LNCaP clone FGC (cell line): ENCODE results near the gene PYGM.

Experiments
- DNase-seq: peaks from one replicate; pipeline ENCODE4 v3.0.0-alpha.2; 2011; ENCODE audit warnings: low read depth
- H3K4me3 ChIP-seq: 2 replicates; pipeline ENCODE4 v1.5.1; 2011; ENCODE audit warnings: mild to moderate bottlenecking, low read depth, low read length, control low read depth
- TF ChIP-seq, protein P1 (sequence below): IDR thresholded peaks from 2 replicates; pipeline ENCODE4 v1.5.1; 2012; ENCODE audit warnings: mild to moderate bottlenecking; ENCODE audit not compliant: control insufficient read depth, insufficient read depth; ENCODE audit errors: extremely low read depth

The PYGM gene

DNA sequence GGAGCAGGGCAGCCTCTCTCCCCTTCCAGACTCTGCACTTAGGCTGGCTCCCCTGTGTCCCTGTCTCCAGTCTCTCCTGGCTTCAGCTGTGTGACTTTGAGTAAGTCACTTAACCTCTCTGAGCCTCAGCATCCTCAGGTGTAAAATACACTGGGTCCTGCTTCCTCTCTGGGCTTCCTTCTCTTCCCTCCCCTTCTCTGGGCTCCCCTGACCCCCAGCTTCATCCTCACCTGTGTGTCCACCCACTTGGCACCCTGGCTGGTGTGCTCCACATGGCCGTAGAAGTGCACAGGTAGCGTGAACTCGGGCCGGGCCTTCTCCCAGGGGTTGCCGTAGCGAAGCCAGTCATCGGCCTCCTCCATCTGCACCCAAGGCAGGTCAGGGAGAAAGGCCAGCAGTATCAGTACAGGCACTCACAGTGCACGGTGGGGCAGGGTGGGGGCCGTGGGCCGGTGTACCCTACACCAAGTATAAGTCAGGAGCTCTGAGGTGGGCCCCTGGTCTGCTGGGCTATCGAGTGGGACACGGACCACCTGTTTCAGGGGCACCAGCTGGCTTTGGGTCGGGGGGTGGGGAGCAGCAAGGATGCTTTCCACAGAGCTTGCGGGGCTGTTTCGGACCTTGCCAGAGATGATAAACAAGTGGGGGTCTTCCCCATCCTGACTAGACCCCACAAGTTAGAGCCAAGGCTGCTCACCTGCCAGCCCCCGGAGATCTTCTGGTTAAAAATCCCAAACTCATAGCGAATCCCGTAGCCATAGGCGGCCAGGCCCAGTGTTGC lies 2.0 kb downstream of the PYGM start:
- TF ChIP-seq, protein P1, sequence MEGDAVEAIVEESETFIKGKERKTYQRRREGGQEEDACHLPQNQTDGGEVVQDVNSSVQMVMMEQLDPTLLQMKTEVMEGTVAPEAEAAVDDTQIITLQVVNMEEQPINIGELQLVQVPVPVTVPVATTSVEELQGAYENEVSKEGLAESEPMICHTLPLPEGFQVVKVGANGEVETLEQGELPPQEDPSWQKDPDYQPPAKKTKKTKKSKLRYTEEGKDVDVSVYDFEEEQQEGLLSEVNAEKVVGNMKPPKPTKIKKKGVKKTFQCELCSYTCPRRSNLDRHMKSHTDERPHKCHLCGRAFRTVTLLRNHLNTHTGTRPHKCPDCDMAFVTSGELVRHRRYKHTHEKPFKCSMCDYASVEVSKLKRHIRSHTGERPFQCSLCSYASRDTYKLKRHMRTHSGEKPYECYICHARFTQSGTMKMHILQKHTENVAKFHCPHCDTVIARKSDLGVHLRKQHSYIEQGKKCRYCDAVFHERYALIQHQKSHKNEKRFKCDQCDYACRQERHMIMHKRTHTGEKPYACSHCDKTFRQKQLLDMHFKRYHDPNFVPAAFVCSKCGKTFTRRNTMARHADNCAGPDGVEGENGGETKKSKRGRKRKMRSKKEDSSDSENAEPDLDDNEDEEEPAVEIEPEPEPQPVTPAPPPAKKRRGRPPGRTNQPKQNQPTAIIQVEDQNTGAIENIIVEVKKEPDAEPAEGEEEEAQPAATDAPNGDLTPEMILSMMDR, result no peak
- no peak overlapping the region for H3K4me3 ChIP-seq
- DNase-seq, result no peak

- no peak overlapping the region for H3K4me3 ChIP-seq
- TF ChIP-seq, protein P1, result no peak
- no peak for DNase-seq
These were observed 4.0 kb downstream of the PYGM start for GRCh38 chr11:64755681-64756361.

DNA sequence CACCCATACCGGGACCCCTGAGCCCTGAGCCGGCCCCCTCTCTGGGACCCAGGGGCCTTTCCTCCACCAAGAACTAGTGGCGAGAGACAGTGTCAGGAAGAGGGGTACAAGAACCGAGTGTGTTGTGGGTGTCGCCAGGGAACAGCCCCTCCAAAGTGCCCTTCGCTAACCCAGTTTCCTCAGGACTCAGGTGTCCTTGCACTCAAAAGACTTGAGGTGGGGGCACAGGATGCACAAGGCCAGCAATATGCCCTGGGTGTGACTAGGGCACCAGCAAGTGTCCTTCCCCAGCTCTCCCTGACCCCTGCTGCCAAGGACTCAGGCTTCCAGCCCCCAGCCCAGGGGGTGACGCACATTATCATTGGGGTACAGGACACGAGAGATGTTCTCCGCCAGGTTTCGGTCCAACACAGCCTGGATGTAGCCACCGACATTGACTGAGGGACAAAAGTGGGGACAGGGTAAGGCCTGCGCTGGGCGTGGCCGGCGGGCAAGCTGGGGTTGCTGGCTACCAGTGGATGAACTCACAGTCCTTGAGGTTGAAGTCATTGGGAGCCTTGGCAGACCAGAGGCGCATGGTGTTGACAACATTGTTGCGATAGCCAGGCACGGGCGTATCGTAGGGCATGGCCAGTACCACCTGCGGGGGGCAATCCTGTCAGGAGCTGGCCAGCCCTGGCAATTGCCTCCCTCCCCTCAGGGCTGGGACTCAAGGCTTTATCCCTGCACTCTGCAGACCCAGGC lies 4.7 kb downstream of the PYGM start:
- no peak overlapping the region for H3K4me3 ChIP-seq
- TF ChIP-seq, protein P1, result no peak
- no peak for DNase-seq

DNA sequence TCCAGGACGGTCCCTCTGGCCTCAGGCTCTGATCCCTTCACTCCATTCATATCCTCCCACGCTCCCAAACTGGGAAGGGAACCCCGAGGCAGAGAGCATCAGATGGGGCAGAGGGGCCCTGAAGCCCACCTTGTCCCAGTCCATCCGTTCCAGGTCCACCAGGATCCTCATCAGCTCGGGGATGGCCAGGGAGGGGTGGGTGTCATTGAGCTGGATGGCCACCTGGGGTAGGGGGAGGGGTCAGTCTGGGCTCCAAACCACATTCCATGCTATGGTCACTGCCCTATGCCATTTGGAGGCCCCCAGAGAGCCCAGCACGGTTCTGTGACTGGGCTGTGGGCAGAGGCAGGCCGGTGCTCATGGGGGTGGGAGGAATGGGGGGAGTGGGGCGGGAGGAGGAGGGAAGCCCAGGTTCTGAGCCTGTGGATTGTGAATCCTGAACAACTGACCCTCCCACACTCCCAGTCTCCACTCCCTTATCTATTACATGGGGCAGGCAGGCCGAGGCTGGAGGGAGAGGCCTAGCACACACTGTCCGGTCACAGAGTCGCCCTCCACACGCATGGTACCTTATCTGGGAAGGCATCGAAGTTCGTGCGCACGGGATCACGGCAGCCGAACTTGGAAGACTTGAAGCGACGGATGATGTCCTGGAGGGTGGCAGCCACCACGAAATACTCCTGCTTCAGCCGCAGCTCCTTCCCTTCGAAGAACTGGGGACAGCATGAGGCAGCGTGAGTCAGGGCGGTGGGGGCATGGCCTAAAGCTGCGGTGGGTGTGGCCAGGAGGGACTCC lies 5.5 kb downstream of the PYGM start:
- TF ChIP-seq, protein P1, result no peak
- DNase-seq, result no peak
- no peak overlapping the region for H3K4me3 ChIP-seq

GRCh38 chr11:64753380-64754123 lies 6.2 kb downstream of the PYGM start:
- DNase-seq, result no peak
- H3K4me3 ChIP-seq, result no peak overlapping the region
- TF ChIP-seq, protein P1, result no peak

- no peak for DNase-seq
- TF ChIP-seq, protein P1, result no peak
- no peak overlapping the region for H3K4me3 ChIP-seq
These were observed 6.8 kb downstream of the PYGM start for GRCh38 chr11:64753019-64753379.
